ENCODE results near the gene RPH3AL.
"Not testable (repeated sequence)": the region's sequence is repeated elsewhere in the genome, so short reads cannot be mapped to it uniquely, and the experiment has no call there.

The RPH3AL gene

DNA sequence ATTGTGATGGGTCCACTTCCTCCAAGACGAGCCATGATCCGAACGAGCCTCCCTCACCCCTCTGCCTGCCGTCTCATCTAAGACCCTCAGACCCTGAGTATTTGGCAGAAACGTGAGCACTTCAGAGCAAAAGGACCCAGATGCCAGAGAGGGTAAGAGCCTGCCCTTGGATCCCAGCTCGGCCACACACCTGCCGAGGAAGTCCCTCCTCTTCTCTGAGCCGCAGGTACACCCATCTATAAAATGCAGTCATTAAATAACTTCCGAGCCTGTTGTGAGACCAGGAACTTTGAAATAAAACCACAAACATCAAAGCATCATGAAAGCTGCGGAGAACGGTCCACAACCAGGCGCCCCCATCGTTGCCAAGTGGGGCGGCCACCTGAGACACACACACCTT lies 106.4 kb downstream of the RPH3AL start:
- in situ Hi-C loops (cut with MboI; ENCODE audit: low sequenced_read_pairs): no loop called here

- in situ Hi-C loops (cut with MboI; ENCODE audit: low sequenced_read_pairs): no loop called here
These were observed 107.0 kb downstream of the RPH3AL start for GRCh38 chr17:245611-246010.

- in situ Hi-C loops (cut with MboI; ENCODE audit: low sequenced_read_pairs): no loop called here
These were observed 107.6 kb downstream of the RPH3AL start for GRCh38 chr17:245020-245419.

DNA sequence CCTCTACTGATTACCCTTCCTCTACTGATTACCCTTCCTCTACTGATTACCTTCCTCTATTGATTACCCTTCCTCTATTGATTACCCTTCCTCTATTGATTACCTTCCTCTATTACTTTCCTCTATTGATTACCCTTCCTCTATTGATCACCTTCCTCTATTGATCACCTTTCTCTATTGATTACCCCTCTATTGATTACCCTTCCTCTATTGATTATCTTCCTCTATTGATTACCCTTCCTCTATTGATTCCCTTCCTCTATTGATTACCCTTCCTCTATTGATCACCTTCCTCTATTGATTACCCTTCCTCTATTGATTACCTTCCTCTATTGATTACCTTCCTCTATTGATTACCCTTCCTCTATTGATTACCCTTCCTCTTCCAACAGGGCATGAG lies 108.7 kb downstream of the RPH3AL start:
- in situ Hi-C loops (cut with MboI; ENCODE audit: low sequenced_read_pairs): not testable (repeated sequence)

DNA sequence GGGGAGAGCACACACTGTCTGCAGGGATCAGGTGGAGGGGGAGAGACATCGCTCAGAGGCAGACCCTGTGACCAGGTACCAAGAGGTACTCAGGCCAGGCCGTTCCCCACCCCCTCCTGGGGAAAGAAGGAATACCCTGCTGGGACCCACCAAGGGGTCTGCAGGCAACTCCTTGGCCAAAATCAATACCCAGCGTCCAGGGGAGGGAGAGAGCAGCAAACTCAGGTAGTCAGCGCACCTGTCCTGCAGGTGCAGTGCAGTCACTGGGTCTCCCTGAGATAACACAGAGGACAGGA lies 113.7 kb downstream of the RPH3AL start:
- in situ Hi-C loops (cut with MboI; ENCODE audit: low sequenced_read_pairs): no loop called here

GRCh38 chr17:238071-238963 lies 114.3 kb downstream of the RPH3AL start:
- in situ Hi-C loops (cut with MboI; ENCODE audit: low sequenced_read_pairs): no loop called here

DNA sequence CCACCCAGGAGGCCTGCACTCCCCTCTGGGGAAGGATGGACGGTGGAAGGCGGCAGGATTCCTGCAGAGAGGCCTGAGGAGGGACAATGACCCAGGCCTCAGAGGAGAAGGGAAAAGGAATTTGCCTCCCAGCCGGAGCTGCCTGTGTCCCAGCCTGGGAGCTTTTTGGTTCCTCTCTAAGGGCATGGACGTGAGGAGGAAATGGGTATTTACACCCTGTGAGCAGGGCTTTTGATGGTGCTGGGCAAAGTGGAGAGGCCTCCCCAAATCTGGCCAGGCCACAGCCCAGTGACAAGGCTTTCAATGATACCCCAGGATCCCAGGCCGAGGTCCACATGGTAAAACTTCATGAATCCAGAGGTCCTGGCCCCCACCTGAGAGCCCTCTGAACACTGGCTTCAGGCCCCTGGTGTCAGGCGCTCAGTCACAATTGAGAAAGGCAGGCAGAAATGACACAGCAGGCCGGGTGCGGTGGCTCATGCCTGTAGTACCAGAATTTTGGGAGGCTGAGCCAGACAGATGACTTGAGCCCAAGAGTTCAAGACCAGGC lies 115.1 kb downstream of the RPH3AL start:
- in situ Hi-C loops (cut with MboI; ENCODE audit: low sequenced_read_pairs): no loop called here

DNA sequence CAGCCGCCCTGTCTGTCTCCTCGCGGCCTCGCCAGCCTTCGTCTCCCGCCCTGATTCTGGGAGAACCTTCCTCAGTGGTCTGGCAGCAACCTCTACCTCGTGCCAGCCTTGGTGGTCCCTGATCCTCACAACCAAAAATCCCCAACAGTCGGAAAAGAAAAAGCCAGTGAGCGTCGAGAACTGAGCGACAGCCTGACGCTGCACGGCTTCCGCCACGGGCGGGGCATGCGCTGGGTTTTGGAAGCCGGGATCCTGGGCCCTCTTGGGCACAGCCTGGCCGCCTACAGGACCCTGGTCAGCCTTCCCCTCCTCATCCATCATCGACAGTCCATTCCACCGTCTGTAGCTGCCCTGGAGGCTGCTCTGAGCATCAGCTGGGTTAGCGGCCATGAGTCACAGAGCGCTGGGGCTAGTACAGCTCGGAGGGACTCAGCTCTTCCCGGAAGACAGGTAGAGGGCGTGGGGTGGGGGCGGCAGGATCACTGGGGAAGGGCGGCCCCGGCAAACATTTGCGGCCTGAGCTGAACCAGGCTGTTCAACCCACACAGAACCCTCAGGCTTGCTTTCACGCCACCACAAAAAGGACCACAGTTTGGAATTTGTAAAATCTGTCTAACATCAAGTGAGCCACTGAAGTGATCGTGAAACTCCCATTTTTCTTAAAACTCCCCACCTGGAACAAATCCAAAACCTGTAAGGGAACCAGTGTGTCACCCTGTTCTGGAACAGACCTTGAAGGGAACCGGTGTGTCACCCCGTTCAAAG lies 115.8 kb downstream of the RPH3AL start:
- in situ Hi-C loops (cut with MboI; ENCODE audit: low sequenced_read_pairs): no loop called here

DNA sequence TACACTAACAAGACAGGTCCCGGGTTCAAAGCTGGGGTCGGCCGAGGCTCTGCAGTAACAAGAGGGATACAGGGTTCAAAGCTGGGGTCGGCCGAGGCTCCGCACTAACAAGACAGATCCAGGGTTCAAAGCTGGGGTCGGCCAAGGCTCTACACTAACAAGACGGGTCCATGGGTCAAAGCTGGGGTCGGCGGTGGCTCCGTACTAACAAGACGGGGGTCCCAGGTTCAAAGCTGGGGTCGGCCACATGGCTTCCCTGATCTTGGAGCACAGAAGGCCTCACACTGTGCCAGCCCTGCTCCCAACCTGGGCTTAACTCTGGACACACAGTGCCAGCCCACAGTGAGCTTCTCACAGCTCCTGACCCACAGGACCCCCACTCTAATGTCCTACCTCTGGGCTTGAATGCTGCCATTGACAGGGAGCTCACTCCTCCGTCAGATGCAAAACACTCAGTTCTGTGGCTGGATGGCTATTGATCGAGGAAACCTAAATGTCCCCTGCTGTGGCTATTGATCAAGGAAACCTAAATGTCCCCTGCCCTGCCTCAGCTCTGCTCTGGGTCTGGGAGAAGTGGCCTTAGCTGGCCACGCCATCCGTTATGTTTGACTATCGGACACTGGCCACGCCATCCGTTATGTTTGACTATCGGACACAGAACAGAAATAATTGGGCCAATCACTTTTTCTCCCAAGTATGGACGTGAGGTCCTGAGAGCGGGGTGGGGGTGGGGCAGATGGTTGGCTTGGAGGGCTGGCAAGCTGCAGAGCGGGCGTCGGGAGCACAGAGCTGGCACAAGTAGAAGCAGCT lies 116.6 kb downstream of the RPH3AL start:
- in situ Hi-C loops (cut with MboI; ENCODE audit: low sequenced_read_pairs): no loop called here

GRCh38 chr17:234994-235830 lies 117.4 kb downstream of the RPH3AL start:
- in situ Hi-C loops (cut with MboI; ENCODE audit: low sequenced_read_pairs): not testable (repeated sequence)

DNA sequence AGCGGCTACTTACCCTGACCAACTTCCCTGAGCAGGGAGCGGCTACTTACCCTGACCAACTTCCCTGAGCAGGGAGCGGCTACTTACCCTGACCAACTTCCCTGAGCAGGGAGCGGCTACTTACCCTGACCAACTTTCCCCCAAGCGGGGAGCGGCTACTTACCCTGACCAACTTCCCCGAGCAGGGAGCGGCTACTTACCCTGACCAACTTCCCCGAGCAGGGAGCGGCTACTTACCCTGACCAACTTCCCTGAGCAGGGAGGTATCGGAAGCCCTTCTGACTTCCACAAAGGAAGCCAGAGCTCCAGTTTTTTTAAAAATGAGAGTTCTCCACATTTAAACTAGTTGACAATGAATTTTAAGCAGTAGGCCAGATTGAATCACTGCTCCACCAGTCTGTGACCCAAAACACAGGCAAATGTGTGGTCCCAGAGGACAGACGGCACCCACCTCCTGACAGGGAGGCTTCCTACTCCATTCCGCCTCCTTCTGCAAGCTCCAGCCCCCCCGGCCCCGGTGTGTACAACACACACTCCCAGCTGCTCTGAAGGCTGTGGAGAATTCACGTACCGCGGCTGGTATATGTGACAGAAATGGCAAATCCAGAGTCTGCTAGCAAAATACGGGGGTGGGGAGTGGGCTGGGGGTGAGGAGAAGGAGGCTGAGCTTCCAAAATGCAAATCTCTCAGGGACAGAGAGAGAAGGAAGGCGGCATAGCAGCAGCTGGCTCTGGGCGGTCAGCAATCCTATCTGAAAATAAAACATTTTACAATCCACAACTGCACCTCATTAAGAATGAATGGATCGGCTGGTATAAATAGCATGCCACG lies 118.2 kb downstream of the RPH3AL start:
- in situ Hi-C loops (cut with MboI; ENCODE audit: low sequenced_read_pairs): not testable (repeated sequence)

DNA sequence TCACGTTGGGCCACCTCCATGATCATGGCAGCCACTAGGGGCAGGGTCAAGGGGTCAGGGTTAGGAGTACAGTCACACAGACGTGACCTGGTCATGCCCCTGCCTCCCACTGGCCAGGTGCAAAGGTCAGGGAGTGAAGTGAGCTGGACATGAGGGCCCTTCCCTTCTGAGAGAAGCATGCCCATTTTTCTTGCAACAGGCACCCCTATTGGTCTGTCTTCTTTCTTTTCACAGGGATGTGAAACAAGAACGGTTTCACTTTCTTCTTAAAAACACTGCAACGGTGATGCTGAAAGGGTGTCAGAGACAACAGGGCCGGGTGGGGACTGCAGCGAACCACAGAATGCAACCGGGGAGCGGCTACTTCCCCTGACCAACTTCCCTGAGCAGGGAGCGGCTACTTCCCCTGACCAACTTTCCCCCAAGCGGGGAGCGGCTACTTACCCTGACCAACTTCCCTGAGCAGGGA lies 119.1 kb downstream of the RPH3AL start:
- in situ Hi-C loops (cut with MboI; ENCODE audit: low sequenced_read_pairs): no loop called here

DNA sequence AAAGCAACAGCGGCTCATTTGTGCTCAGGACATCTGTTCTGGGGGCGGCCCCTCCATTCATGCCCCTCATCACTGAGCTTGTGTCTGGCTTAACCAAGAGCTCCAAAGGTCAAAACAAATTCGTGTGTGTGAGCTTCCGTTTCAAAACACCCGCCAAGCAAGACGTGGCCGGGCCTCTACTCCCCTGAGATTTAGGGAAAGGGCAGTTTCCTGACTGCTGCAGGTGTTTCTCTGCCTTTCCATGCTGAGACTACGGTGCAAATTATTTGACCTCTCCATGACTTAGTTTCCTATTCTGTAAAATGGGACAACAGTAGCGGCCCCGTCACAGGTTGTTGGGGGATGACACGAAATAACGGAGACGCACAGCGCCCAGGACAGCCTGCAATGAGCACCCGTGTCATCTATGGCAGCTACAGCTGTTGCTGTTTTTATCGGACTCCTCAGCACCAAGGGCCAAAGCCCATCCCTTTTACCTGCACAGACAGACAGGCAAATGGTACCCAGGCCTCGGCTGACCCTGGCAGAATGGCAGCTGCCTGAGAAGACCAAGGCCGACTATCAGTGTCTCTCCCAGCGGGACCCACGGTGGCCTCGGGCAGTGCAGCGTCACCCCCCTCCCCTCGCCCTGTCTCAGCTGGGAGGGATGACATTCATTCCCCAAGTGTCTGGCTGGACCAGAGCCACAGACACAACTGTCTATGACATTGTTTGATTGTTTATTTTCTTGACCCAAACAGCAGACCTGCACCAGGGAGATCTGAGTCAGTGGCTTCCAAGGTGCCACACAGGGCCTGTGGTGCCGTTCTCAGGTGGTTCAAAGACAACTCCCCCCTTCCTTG lies 120.4 kb downstream of the RPH3AL start:
- in situ Hi-C loops (cut with MboI; ENCODE audit: low sequenced_read_pairs): no loop called here

DNA sequence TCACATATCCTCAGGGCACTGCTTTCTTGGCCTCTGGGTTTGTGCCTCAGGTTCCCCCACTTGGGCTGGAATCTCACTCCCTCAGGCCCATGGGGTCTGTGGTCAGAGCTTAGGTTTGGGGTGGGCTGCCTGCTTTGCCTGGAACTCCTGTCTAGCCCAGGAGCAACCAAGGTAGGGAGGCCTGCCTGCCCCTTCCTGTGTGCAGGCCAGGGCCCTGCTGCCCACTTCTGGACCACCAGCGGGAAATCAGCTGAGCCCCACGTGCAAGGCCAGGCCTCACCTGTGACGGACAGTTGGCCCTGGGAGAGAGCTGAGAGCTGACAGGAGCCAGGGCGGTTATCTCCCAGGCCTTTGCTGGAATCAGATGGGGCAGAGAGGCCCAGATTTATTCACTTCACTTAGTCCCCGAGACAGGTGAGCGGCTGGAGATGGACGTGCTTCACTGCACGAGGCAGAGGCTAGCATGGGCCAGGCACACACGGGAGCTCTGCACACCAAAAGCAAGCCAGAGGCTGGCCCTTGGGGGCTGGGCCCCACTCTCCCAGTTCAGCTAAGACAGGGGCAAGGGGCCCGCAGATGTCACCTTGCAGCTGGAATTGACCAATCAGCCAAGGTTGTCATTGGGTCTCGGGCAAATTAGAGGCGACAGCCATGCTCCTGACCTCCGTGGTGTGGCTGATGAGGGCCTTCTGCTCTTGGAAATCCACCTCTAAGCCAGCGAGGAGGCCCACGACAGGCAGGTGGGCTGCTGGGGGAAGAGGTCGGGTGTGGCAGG lies 121.2 kb downstream of the RPH3AL start:
- in situ Hi-C loops (cut with MboI; ENCODE audit: low sequenced_read_pairs): no loop called here

DNA sequence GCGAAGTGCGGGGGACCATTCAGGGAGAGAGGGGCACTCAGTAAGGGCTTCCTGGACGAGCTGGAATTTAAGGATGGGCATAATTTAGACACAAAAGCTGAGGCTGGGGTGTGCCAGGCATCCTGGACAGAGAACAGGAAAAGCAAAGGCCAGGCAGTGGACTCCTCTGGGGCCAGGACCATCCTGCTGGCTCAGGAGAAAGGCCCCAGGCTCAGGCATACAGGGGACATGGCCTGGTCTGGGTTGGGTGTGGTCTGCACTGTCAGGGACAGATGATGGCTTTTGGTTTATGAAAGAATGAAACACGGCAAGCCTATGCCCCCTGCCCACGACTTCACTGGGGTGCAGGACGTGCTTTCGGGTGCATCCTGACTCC lies 122.2 kb downstream of the RPH3AL start:
- in situ Hi-C loops (cut with MboI; ENCODE audit: low sequenced_read_pairs): no loop called here

- in situ Hi-C loops (cut with MboI; ENCODE audit: low sequenced_read_pairs): no loop called here
These were observed 122.8 kb downstream of the RPH3AL start for GRCh38 chr17:229709-230394.

Measured in hTERT RPE-1 (cell line).